ENCODE data around the gene GTF2H4.

DNA sequence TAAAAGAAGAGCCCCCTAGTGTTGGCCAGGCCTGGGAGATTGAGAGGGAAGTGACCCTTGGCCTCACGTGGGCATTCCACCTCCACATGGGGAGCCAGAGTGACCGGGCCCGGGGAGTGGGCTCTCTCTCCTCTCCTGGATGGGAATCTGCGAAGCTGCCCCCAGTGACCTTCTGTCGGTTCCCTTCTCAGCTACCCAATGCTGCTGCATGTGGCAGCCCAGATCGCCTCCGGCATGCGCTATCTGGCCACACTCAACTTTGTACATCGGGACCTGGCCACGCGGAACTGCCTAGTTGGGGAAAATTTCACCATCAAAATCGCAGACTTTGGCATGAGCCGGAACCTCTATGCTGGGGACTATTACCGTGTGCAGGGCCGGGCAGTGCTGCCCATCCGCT lies 10.1 kb upstream of the GTF2H4 start:
- TF ChIP-seq, protein P1, sequence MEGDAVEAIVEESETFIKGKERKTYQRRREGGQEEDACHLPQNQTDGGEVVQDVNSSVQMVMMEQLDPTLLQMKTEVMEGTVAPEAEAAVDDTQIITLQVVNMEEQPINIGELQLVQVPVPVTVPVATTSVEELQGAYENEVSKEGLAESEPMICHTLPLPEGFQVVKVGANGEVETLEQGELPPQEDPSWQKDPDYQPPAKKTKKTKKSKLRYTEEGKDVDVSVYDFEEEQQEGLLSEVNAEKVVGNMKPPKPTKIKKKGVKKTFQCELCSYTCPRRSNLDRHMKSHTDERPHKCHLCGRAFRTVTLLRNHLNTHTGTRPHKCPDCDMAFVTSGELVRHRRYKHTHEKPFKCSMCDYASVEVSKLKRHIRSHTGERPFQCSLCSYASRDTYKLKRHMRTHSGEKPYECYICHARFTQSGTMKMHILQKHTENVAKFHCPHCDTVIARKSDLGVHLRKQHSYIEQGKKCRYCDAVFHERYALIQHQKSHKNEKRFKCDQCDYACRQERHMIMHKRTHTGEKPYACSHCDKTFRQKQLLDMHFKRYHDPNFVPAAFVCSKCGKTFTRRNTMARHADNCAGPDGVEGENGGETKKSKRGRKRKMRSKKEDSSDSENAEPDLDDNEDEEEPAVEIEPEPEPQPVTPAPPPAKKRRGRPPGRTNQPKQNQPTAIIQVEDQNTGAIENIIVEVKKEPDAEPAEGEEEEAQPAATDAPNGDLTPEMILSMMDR (IDR thresholded peaks at IDR 0.05): no peak
- TF ChIP-seq POLR2A (IDR thresholded peaks at IDR 0.05) (no peak), EP300 (IDR thresholded peaks at IDR 0.05) (no peak)

All from ovary (tissue), 3 donors.